OCI-LY3 (cell line): ENCODE data around the gene PEPD.

Source experiments
- CTCF ChIP-seq: fragments of 200-600, 300-600 bp; sonication (generic); IDR thresholded peaks from 2 replicates; pipeline ENCODE4 v1.5.1; 2014; ENCODE audit warnings: antibody characterized with exemption, low read length, low read depth
- EZH2phosphoT487 ChIP-seq: fragments of 200-600 bp; shearing (Covaris generic); IDR thresholded peaks from 2 replicates; pipeline ENCODE4 v1.6.1; 2018; ENCODE audit warnings: antibody characterized with exemption, mixed run types, low read depth

DNA sequence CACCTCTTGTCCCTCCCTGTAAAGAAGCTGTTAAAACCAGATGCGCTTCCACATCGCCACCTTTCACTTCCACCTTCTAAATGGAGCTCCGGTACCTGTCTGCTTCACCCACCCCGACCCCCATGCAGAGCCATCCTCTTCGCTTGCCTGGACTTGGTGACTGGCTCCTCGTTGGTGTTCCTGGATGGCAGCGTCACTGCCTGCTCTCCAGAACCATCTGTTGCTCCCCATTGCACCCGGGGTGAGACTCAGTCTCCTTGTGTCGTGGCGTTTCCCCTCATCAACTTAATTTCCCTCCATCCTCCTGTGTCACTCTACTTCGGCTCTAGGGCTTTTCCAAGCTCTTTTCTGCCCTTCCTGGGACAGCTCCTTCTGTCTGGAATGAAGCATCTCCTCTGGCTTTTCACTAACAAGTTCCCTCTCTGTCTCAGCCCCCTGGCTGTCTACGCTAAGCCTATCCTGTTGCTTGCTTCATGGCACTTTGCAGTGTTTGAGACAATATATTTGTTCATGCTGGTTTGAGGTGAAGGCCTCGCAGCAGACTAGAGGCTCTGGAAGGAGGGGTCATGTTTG is 137.8 kb downstream of the PEPD start:
- TF ChIP-seq CTCF (no peak), EZH2phosphoT487 (no peak)
